ENCODE results near the gene DHRS2.

Gene DHRS2

DNA sequence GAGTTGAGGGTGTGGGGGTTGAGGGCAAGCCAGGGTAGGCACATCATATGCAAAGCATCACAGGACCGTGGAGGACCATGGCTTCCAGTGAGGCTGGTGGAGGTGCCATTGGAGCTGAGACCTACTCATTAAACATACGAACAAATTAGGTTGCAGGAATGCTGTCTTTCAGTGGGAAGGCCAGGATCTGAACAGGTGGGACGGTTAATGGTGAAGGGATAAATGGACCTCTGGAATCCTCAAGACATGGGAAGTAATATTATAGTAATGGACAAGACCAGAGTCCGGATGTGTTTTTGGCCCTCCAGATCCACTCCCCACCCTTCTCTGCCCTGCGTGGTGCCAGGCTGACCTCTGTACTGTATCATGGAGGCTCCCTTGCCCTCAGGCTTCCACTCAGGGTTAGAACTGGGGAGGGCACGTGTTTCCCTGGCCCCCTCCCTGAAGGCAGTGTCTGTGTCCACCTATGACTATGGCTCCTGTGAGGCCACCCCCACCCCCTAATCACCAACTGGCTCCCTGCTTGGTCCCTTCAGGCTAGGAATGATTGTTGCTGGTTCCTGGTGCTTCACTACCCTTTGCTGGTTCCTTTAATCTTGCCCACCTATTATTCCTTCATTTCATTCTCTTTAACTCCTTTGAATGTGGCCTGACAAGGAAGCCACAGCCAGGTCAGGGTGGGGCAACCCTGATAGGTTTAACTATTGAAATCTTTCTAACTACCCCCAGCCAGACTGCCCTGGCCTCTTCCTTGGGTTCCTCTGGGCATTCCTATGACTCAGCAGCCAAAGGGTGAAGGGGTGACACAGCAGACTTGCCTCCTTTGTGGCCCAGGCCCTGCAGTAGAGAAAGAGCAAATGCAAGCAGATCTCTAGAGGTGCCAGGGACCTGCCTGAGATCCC, 10.7 kb downstream of the DHRS2 start:
- no peak for DNase-seq (ENCODE audit: low read depth, low spot score)

DNA sequence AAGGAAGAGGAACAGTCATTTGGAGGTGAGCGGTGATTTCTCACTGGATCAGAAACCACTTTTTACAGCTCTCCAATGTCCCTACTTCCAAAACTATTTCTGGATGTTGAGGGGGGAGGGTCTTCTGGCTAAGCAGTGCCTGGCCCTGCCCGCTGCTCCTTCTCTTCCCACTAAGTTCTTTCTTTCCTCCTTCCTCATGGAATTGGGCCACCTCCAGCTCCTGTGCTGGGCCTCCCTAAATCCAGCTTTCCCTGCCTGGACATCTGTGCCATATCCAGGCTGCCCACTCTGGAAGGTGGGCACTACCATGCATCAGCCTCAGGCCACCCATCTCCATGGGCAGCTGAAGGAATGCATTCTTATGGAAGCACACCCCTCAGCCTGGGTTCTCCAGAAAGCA, 11.5 kb downstream of the DHRS2 start:
- DNase-seq (ENCODE audit: low read depth, low spot score): no peak

DNA sequence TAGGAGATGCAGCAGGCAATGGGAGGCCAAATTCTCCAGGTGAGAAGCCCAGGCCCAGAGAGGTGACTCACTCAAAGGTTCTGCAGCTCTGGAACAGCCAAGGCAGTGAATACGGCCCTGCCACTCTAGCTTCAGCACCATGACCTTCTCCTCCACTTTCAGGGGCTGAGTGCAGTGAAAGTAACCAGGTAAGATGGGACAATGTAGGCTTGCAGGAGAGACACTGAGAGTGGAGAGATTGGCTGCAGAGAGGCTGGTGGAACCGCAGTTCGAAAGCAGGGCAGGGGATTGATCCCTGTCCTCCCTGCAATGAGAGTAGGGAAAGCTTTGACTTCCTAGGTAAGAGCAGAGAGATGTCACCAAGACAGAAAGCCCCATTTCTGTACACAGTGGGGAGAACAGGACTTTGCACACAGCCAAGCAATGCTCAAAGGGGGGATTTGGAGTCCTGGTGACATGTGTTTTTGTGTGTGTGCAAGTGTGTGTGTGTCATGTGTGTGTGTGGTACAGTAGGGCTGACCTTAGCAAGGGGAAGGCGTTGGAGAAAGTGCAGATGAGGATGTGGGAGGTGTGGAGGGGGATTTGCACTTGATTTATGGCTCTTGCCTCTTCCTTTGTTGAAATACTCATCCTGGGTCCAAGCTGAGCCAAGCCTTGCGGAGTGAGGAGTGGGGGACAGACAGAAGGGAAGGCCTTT, 12.7 kb downstream of the DHRS2 start:
- DNase-seq (ENCODE audit: low read depth, low spot score): no peak

DNA sequence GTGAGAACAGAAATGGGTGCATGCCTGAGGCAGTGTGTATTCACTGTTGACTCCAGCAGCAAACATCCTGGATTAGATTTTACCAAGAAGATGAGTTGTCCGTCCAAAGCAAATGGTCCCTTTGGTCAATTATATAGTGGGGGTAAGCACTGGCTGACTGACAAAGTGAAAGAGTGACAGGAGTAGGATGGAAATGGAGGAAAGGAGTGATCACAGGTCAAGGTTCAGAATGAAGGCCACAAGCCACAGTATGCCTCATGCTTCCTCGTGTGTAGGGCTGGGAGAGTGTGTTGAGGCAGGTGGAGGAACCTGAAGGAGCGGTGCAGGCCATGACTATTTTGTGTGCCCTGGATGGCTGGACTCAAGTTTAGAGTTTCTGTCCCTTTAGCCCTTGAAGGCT, 14.3 kb downstream of the DHRS2 start:
- no peak for DNase-seq (ENCODE audit: low read depth, low spot score)

DNA sequence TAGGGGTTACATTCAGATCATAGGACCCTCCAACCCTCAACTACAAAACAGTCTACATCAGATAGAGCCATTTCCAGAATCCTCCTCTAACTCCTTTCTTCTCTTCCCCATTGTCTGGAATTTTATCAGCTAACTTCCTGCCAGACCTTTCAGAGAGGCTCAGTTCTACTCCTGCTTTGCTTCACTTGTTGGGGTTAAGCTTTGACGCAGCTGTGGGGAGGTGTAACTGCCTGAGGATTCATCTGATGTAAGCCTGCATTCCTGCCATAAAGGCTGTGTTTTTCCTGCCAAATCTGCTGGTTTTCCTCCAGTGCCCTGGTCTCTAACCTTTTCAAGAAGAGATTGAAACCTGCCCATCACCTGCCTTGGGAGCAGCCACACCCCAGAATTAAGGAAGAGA, 16.9 kb downstream of the DHRS2 start:
- DNase-seq (ENCODE audit: low read depth, low spot score): peak; percentile 33

DNA sequence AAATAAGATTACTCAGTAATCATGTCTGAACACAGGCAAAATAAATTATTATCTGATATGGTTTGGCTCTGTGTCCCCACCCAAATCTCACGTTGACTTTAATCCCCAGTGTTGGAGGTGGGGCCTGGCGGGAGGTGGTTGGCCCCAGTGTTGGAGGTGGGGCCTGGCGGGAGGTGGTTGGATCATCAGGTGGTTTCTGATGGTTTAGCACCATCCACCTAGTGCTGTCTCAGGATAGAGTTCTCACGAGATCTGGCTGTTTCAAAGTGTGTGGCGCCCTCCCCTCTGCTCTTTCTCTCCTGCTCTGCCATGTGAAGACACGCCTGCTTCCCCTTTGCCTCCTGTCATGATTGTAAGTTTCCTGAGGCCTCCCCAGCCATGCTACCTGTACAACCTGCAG, 18.1 kb downstream of the DHRS2 start:
- no peak for DNase-seq (ENCODE audit: low read depth, low spot score)

DNA sequence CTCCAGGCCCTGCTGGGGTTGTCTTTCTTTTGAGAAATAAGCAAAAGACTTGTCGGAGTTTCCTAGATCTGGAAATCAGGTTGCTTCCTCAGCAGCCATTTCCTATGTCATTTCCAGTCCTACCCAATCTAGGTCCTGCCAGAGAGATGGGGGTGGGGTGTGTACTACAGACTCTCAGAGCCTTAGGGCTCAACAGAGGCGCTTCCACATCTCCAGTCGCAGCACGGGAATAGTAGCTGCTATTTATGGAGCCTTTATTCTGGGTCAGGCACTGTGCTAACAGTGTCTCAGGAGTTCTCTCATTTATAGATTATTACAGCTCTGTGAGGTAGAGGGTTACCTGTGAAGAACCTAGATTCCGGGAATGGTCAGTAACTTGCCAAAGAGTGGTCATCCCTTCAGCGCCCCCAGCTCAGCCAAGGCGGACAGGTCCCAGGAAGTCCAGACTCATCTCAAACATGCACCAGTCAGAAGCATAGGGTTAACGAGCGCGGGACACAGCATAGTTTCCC, 21.9 kb downstream of the DHRS2 start:
- no peak for DNase-seq (ENCODE audit: low read depth, low spot score)

DNA sequence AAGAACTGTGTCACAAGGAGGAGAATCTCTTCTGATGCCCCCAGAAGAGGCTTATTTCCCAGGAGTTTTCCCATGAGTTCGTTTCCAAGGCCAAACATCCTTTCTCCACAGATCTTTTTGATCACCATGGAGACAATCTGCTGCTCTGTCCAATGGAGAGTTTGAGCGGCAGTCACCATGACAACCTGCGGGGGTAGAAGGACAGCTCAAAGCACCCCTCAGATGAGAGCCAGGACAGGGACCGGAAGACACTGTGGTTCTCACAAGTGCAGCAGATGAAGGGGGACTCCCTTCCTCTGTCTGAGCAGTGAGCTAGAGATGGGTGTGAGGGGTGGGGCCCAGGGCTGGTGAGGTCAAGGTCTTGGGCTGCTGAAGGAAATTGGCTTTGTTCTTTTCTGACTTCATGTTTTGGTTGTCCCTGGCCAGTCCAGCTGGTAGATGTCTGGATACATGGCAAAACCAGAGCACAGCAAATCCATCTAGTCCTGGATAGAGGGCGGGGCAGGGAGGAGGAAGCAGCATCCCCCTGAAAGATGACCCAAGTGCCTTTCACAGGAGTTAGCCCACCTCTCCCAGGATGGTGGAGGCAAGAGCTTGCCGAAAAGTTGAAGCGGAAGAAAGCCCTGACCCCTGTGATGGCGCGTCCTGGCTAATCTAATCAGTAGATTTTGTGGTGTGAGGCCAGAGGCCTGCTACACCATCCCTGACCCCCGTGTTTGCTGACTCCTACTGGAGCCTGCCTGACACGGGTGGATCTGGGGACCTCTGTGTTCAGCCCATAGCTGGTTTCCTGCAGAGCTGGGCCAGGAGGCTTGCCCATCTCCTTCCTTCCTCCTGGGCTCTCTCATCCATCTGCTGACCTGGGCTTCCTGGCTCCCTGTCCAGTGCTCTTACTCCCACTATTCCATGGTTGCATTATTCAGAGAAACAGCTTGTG, 24.4 kb downstream of the DHRS2 start:
- DNase-seq (ENCODE audit: low read depth, low spot score): no peak

DNA sequence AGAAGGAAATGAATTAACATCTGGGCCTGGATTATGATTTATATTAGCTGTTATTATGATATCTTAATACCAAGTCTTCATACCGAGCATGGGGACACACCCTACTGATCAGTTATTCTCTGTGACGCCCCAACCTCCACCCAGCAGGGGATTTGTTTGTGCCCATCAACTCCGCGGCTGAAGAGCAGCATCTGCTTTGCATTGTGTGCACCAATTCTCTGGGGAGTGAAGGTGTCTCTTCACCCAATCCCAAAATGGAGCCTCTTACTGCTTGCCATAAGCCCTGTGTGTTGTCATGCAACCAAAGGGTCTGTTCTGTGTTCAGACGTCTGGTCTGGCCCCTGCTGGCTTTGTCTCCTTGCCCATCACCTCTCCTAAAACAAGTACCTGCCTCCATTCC, 25.4 kb downstream of the DHRS2 start:
- DNase-seq (ENCODE audit: low read depth, low spot score): no peak

DNA sequence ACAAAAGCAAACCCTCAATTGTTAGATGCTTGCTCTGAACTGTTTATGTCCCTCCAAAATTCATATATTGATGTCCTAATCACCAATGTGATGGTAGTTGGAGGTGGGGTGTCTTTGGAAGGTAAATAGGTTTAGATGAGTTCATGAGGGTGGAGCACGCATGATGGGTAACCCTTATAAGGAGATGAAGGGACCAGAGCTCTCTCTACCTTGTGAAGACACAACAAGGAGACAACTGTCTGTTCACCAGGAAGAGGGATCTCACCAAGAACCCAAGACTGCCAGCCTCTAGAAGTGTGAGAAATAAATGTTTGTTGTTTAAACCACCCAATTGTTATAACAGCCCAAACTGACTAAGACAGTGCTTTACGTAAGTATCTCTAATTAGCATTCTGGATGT, 27.0 kb downstream of the DHRS2 start:
- DNase-seq (ENCODE audit: low read depth, low spot score): no peak

DNA sequence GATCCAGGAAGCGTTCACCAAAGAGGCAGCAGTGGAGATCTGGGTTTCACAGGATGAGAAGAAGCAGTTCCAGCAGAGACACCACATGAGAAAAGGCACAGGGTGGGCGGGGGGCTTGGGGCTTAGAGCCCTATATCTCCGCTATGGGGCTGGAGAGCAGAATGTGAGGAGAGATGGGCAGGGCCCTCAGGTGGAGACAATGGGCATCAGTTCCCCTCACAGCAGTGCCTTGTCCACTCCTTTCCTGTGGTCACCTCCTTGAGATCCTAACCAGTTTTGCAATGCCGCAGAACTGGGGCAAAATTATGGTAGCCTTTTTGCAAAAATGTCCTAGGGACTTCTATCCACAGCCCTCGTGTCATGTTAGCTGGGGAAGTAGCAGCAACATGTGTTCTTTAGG, 27.5 kb downstream of the DHRS2 start:
- no peak for DNase-seq (ENCODE audit: low read depth, low spot score)

DNA sequence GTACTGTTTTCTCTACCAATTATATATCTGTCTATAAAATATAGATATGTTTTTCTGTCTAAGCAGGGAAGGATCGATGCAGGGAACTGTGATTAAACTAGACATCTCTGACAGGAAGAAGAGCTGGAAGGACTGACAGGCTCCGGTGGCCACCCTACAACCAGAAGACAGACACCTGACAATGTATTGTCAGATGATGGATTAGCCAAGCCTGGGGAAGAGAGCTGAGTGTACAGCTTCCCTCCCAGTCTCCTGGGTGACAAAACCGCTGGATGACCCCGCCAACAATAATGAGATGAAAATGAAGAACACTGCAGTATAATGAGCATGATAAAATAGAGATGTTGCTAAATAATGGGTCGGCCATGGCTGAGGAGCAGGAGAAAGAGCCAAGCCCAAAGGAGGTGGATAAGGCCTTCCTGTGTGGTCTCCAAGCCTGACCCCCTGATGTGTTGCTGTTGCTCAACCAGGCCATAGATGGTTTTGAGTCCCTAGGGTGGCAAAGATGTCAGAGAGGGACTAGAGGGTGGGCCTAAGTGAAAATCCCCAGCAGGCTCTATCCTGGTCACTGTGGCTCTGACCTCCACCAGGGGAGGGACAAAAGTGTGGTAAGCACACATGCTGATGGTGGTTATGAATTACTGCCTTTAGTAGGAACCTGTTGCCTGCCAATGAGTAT, 28.2 kb downstream of the DHRS2 start:
- DNase-seq (ENCODE audit: low read depth, low spot score): no peak

DNA sequence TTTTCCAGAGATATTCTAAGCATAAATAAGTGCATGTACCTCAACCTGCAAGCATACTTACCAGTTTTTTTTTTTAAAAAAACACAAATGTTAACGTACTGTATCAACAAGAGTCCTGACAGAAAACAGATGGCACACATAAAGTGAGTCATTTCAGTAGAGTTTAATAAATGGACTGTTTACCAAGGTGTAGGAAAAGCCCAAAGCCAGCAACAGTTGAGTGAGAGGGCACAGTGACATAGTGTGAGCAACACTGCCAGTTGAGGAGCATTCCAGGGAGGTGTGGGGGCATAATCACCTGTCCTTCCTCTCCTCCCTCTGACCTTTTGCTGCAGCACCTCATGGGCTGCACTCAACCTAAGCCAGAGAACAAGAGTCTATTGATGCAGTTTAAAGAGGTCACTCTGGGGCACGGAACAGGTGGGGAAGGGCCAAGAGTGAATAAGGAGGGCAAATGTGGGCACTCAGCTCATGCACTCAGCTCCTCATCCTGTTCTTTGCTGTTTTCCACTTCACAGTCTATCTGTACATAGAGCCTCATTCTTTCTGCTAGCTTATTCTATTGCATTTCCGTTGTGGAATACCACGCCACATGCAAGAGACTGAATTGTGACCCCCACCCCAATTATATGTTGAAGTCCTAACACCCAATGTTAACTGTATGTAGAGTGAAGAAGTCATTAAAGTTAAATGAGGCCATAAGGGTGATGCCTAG, 29.3 kb downstream of the DHRS2 start:
- DNase-seq (ENCODE audit: low read depth, low spot score): no peak

DNA sequence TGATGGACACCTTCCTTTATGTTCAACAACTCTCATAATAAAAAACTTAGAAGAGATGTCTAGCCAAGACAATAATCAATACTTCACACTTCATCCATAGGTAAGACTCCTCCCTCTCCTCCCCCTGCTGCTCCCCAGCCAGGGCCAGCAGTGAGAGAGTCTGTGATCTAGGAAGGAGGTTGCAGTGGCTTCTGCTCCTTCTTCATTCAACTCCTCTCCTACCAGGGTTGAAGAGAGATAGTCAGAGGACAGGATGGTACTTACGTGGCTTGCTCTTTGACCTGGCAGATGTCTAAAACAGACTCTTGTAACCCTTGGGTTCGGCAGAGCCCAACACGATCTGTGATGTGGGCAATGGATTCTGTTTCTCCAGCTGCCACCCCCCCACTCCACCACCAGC, 31.0 kb downstream of the DHRS2 start:
- no peak for DNase-seq (ENCODE audit: low read depth, low spot score)

DNA sequence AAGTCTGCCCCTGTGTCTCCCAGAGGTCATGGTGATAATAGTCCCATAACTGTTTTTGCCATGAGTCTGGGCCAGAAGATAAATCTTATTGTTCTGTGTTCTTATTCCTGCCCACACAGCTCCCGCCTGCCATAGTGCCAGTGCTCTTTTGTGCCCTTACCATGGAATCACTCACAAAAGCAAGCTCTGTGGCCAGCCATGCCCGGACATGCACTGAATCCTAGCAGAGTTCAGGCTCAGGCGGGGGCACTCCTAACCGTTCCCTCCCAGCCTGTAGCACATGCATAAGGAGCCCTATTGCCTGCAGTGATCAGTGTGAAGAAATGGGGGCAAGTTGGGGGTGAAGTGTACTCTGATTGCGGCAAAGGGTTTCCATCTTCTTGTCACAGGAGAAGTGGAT, 33.3 kb downstream of the DHRS2 start:
- DNase-seq (ENCODE audit: low read depth, low spot score): no peak

DNA sequence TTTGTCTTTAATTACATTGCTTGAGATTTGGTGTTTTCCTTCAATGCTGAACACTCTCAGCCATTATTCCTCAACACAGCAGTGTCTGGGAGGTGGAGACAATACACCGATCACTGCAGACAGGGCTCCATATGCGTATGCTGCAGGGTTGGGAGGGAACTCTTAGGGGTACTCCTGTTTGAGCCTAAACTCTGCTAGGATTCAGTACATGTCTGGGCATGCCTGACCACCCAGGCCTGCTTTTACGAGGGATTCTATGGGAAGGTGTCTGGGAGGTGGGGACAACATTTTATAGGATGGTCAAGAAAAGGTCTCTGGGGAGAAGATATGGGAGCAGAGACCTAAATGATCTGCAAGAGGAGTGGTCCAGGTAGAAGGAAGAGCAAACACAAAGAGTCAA, 34.3 kb downstream of the DHRS2 start:
- DNase-seq (ENCODE audit: low read depth, low spot score): no peak

DNA sequence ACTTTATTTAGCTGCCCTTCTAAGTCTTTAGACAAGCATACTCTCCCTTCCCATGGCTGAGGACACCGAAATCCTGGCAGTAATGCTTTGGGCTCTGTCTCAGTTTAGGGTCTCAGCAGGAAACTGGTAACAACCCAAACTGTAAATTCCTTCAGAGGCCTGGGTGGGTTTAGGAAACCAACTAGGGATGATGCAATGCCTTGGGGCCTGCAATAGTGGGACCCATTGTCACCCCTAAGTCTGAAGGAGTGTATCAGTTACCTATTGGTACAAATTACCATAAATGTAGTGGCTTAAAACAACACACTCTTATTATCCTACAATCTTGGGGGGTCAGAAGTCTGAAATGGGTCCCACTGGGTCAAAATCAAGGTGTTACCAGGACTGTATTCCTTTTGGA, 36.0 kb downstream of the DHRS2 start:
- no peak for DNase-seq (ENCODE audit: low read depth, low spot score)

DNA sequence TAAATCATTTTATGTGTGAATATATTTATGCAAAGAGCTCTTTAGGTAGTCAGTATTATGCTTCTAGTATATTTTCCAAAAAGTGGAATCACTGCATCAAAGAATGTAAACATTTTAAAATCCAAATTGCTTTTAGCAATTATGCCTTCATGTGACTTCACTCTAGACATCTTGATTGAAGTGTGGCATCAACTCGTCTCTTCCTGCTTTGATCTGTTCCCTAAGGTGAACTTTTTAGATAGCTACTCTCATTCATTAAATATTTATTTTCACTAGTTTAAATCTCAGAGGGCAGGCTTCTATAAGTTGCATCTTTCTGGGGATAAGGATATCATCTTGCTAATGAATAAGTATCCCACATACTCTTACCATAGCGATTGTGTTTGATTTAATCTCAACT, 39.2 kb downstream of the DHRS2 start:
- no peak for DNase-seq (ENCODE audit: low read depth, low spot score)

DNA sequence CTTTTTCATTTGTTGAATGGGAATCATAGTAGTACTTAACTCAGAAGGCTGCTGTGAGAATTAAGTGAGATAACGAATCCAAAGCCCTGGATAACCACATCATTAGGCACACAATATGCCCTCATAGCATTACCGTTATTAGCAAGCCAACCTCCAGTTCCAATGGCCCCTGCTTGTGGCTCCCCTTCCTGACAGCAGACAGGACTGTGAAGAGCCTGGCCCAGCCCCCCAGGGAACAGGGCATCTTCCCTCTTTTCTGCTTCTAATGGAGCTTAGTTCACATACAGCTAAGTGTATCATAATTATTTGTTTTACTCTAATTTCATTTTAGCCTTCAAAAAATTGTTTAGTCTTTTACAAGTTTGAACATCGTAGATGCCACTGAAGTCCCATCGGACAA, 39.7 kb downstream of the DHRS2 start:
- no peak for DNase-seq (ENCODE audit: low read depth, low spot score)

DNA sequence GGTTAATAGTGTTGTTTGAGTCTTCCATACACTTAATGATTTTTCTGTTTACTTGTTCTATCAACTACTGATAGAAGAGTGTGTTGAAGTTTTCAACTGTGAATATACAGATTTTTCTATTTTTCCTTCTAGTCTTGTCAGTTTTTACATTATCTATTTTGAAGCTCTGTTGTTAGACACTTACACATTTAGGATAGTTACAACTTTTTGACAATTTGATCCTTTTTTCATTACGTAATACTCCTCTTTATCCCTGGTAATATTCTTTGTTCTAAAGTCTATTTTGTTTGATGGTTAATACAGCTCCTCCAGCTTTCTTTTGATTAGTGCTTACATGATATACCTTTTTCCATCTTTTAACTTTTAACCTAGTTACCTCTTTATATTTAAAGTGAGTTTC, 45.2 kb downstream of the DHRS2 start:
- no peak for DNase-seq (ENCODE audit: low read depth, low spot score)

All from ELF-1 (cell line).